Lower leg skin (tissue), 3 donors: Measurements from ENCODE around the gene RBM20.

ENCODE experiments used
- POLR2A ChIP-seq, 2 donors: fragments of 450-650 bp; IDR thresholded peaks; one replicate each; pipeline ENCODE4 v1.6.1; 2016 to 2017; ENCODE audit warnings: antibody characterized with exemption in 2 of 2, mild to moderate bottlenecking in 1 of 2, moderate library complexity in 1 of 2
- TF ChIP-seq, protein P1 (sequence below), 3 donors: fragments of 450-650 bp; IDR thresholded peaks; one replicate each; pipeline ENCODE4 v1.5.1; 2016; ENCODE audit warnings: antibody characterized with exemption in 3 of 3, mild to moderate bottlenecking in 3 of 3, moderate library complexity in 2 of 3

DNA sequence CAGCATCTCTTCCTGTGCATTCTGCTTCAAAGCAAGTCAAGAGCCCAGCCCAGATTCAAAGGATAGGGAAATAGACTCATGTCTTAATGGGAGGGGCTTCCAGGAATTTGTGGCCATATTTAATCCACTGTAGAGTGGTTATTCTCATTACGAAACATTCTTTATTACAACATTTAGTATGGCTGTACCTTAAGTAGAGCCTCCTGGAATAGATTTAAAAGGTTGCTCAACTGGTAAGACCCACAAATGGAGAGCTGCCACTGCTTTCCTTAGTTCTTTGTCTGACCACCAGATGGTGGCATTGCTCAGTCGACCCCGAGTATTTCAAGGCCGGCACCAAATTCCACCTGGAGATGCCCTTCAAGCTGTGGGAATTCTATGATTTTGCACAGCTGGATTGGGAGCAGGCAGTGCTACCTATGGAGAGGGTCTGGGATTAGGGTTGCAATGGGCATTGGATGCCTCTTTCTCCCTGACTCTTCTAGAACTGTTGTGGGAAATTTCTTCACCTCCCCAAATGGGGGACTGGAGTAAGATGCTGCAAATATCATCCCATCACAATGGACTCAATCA lies 102.2 kb downstream of the RBM20 start:
- TF ChIP-seq, protein P1, sequence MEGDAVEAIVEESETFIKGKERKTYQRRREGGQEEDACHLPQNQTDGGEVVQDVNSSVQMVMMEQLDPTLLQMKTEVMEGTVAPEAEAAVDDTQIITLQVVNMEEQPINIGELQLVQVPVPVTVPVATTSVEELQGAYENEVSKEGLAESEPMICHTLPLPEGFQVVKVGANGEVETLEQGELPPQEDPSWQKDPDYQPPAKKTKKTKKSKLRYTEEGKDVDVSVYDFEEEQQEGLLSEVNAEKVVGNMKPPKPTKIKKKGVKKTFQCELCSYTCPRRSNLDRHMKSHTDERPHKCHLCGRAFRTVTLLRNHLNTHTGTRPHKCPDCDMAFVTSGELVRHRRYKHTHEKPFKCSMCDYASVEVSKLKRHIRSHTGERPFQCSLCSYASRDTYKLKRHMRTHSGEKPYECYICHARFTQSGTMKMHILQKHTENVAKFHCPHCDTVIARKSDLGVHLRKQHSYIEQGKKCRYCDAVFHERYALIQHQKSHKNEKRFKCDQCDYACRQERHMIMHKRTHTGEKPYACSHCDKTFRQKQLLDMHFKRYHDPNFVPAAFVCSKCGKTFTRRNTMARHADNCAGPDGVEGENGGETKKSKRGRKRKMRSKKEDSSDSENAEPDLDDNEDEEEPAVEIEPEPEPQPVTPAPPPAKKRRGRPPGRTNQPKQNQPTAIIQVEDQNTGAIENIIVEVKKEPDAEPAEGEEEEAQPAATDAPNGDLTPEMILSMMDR (IDR thresholded peaks at IDR 0.05), result peak in 1 of 3 donors; percentile 48
- no peak for TF ChIP-seq POLR2A (IDR thresholded peaks at IDR 0.05)
